Embryonic facial prominence (tissue), 1 donor: Measurements from ENCODE around the gene WDR82.

Experiments
- DNase-seq: peaks from one replicate; pipeline ENCODE4 v3.0.0-alpha.2; 2016; ENCODE audit errors: extremely low spot score

WDR82 gene

DNA sequence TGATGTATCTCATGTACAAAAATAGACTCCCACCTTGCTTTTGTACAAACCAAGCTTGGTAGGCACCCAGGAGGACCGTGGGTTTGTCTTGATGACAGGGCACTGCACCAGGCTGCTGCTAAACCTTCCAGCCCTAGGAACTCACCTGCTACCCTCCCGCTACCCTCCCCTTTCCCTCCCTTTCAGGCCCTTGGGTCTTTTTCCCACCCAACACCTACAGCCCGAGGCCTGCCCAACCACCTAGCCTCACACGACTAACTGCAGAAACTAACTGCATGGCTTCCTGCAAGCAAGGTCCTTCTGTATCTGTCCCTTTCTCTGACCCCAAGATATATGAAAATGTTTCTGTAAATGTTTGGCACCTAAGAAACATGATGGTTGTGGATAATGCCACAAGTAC lies 21.8 kb downstream of the WDR82 start:
- no peak for DNase-seq

DNA sequence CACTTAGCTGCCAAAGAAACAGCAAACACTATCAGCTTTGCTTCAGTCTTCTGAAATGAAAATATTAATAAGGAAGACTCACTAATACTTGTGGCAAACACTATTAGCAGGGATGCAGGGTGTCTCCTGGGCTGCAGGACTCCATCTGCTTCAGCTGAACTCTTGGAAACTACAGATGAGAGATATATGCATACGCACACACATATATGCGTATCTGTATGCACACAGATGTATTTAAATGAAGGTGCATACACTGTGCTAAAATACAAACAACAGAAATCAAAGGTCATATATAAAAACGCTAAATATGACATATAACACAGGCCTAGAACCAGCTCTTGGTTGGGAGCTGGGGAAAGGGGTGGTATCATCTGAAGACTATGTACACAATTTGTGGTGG lies 22.3 kb downstream of the WDR82 start:
- DNase-seq, result no peak

- DNase-seq, result no peak
Measured at GRCh38 chr3:52254608-52255007, 23.8 kb downstream of the WDR82 start.

GRCh38 chr3:52253314-52254304 lies 24.8 kb downstream of the WDR82 start:
- no peak for DNase-seq

GRCh38 chr3:52250122-52250521 lies 28.3 kb downstream of the WDR82 start:
- no peak for DNase-seq

- DNase-seq, result no peak
Measured at GRCh38 chr3:52249683-52250082, 28.8 kb downstream of the WDR82 start.

- no peak for DNase-seq
Measured at GRCh38 chr3:52248816-52249547, 29.5 kb downstream of the WDR82 start.

GRCh38 chr3:52248165-52248541 lies 30.3 kb downstream of the WDR82 start:
- no peak for DNase-seq

DNA sequence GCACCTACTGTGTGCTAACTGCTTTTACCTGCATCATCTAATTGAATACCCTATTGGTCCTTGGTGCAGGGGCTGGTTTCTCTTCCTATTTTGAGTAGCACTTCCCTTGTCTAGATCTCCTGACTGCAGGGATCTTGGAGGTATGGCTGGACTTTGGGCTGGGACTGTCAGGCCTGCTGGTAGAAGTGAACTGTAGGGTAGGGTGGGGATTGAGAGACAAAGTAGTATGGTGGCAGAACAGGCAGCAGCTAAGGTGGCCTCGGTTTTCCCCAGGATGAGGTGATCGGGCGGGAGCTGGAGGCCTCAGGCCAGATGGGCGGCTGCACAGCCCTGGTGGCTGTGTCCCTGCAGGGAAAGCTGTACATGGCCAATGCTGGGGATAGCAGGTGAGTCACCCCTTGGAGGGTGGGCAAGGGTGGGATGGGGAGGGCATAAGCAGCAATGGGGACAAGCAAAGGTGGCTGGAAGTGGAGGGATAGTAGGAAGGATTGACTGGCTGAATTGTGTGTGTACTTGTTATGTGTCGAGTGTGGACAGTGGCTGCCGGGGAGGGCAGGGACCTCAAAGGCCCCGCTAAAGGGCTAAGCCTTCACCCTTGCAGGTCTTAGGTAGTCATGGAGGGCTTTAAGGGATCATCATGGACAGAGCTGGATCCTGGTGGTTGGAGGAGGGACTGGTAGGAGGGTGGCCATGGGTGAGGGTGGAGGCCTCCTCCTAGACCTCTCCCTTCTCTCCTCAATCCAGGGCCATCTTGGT lies 30.9 kb downstream of the WDR82 start:
- no peak for DNase-seq

DNA sequence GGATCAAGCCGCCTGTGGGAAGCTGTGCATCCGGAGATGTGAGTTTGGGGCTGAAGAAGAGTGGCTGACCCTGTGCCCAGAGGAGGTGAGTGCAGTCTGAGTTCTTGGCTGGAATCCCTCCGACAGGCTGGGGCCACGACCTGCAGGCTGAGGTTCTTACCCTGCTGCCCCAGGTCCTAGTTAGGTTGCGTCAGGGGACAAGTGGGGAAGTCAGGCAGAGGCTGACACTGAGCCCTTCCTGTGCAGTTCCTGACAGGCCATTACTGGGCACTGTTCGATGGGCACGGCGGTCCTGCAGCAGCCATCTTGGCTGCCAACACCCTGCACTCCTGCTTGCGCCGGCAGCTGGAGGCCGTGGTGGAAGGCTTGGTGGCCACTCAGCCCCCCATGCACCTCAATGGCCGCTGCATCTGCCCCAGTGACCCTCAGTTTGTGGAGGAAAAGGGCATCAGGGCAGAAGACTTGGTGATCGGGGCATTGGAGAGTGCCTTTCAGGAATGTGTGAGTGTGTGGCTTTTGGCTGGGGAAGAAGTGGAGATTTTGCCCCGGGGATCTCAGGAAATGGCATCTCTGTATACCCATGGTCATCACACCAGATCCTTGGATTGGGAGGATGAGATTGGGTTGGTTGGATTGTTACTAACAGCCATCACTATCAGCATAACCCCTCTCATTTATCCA lies 31.6 kb downstream of the WDR82 start:
- no peak for DNase-seq

GRCh38 chr3:52246264-52246620 lies 32.2 kb downstream of the WDR82 start:
- no peak for DNase-seq

DNA sequence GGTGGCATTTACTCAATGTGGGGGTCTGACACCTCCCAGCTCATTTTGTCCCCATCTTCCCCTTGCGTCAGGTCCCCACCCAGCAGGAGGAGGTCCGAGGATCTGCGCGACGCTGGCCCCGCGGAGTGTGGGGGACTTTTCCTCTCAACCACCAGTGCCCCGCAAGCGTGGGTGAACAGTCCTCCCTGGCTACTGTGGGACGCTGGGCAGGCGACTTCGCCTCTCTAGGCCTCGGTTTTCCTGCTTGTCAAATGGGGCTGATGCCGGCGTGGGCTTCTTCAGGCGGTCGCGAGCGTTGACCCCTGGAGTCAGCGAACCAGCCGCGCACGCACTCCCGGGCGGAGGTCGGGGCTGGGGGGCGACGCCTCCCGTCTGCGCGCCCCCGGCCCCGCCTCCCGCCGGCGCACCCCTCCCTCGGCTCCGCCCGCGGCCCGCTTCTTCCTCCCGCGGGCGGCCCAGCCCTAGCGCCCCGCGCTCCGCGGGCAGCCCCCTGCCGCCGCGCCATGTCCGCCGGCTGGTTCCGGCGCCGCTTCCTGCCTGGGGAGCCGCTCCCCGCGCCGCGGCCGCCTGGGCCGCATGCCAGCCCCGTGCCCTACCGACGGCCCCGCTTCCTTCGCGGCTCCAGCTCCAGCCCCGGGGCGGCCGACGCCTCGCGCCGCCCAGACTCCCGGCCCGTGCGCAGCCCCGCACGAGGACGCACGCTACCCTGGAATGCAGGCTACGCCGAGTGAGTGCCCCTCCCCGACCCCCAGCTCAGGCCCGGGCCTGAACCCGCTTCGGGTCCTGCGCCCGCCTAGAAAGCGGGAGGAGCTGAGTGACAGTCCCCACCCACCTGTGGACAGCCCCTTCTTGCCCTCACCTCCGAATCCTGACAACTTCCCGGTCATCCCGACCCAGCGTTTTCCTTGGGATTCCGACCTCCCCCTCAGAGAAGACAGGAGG lies 32.9 kb downstream of the WDR82 start, which contains the start of gene PPM1M:
TSS of gene PPM1M (plus strand) at position 438 of the 942 bp plus-strand sequence. CDS start at position 504, 66 bp downstream.
- peak; percentile 18 for DNase-seq

DNA sequence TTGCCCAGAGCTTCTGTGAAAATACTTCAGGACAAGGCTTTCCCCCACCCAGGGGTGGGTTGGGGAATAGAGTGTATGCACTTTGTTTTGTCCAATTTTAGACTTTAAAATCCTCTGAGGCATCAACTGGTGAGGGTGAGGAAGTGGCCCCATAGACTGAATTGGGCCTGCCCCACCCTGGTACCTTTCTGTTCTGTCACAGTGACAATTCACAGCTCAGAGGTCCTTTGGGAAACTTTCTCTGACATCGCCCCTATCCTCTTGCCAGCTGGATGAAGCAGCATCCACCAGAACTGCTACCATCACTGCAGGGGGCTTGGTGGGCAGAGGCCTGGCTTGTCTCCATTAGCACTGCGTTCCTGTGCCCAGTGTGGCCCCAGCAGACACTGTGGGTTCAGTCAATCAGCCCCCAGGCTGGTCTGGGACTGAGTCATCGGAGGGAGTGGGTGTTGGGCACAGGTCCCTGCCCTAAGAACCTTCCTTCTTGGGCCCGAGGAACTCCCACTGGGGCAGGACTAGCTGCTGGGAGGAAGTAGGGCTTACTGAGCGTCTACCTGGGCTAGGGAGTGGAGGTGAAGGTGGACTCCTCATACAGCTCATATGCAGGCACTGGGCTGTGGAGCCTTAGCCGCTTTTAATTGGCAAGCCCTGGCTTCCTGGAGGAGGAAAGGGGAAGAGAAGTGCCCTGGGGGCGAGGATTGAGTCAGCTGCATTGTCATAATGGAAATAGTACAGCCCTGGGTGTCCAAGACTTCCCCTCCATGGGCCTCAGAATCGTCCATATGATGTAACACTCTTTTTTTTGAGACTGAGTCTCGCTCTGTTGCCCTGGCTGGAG lies 34.4 kb downstream of the WDR82 start:
- no peak for DNase-seq

GRCh38 chr3:52242039-52242438 lies 36.4 kb downstream of the WDR82 start:
- DNase-seq, result no peak

DNA sequence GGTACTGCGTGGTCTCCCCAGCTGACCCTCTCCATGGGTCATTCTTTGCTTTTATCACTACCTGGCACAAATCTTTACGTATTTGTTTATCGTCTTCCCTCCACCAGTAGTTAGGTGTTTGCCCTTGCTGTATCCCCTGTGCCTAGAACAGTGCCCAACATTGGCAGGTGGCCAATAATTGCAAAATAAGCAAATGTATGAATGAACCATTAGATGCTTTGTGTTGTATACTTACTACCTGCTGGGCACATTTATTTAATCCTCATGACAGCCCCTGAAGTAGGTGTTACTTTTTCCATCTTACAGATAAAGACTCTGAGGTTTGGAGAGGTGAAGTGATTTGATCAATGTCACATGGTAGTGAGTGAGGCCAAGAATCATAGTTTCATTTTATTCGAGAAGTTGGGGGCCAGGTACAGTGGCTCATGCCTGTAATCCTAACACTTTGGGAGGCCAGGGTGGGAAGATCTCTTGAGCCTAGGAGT lies 37.5 kb downstream of the WDR82 start:
- DNase-seq, result no peak

DNA sequence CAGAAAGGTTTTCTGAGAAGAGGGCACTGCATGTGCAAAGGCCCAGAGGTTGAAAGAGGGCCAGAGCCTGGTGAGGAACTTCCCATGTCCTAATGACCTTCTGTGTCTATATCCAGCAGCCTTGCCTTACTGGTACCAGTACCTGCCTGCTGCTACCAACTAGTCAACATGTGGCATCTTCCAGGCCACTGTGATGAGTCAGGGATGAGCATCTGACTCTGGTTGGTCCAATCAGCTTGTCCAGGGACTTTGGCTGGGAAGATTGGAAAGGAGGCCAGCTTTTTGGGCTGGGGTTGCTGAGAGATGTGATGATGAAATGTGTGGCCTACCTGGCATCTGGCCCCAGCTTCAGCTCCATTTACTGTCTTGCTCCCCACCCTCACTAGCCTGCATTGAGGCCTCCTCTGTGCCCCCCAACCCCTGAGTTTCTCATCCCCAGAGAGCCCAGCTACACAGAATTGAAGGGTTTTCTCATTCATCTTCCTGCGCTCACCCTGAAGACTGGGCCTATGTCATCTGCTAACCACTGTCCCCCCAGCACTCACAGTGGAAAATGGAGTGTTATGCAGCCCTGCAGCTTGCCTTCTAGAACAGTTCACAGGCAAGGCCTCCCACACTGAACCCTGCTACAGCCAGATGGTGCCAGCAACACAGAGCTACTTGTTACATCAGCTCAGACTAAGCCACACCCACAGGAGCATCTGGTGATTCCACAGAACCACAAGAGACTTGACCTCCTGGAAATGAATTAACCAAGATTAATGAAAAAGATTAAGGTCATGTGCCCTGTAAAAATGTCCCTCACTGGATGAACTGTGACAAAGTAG lies 38.2 kb downstream of the WDR82 start:
- DNase-seq, result no peak

GRCh38 chr3:52238761-52239701 lies 39.4 kb downstream of the WDR82 start, which contains the start of gene TWF2:
Gene TWF2 (minus strand): TSS chr3:52239158. CDS start chr3:52239016, 142 bp downstream.
- DNase-seq, result peak; percentile 61
